HUDEP-2 (cell line): ENCODE measurements around the gene ZP2.
"Not testable (repeated sequence)": the region's sequence is repeated elsewhere in the genome, so short reads cannot be mapped to it uniquely, and the experiment has no call there.

ENCODE experiments used
- DNase-seq, 76 experiments: peaks; one replicate each; lab custom pipeline; 2025; ENCODE audit not compliant: unreplicated experiment in 76 of 76; lab: John Stamatoyannopoulos, UW

ZP2 gene

GRCh38 chr16:21218153-21218552 lies 6.8 kb upstream of the ZP2 start:
- DNase-seq: no peak

GRCh38 chr16:21217121-21217520 lies 5.7 kb upstream of the ZP2 start:
- no peak for DNase-seq

GRCh38 chr16:21214086-21214485 lies 2.7 kb upstream of the ZP2 start:
- DNase-seq: no peak

- no peak for DNase-seq
Measured at GRCh38 chr16:21208446-21209230, 2.7 kb downstream of the ZP2 start.

GRCh38 chr16:21206550-21206949 lies 4.8 kb downstream of the ZP2 start:
- no peak for DNase-seq

GRCh38 chr16:21205303-21205702 lies 6.1 kb downstream of the ZP2 start:
- DNase-seq: no peak

- no peak for DNase-seq
Measured at GRCh38 chr16:21203155-21203797, 8.1 kb downstream of the ZP2 start.

- DNase-seq: no peak
Measured at GRCh38 chr16:21199607-21200218, 11.7 kb downstream of the ZP2 start.

GRCh38 chr16:21197621-21198020 lies 13.8 kb downstream of the ZP2 start:
- DNase-seq: no peak

- no peak for DNase-seq
Measured at GRCh38 chr16:21197112-21197511, 14.3 kb downstream of the ZP2 start.

GRCh38 chr16:21195330-21195729 lies 16.0 kb downstream of the ZP2 start:
- not testable (repeated sequence) for DNase-seq

- no peak for DNase-seq
Measured at GRCh38 chr16:21194771-21195301, 16.5 kb downstream of the ZP2 start.

GRCh38 chr16:21192991-21193390 lies 18.4 kb downstream of the ZP2 start:
- no peak for DNase-seq

GRCh38 chr16:21190599-21190998 lies 20.8 kb downstream of the ZP2 start:
- DNase-seq: no peak

GRCh38 chr16:21190013-21190412 lies 21.4 kb downstream of the ZP2 start:
- no peak for DNase-seq

GRCh38 chr16:21189311-21189710 lies 22.1 kb downstream of the ZP2 start:
- DNase-seq: no peak

- DNase-seq: no peak
Measured at GRCh38 chr16:21186326-21186691, 25.1 kb downstream of the ZP2 start.

- no peak for DNase-seq
Measured at GRCh38 chr16:21185659-21186325, 25.6 kb downstream of the ZP2 start.

GRCh38 chr16:21184834-21185233 lies 26.5 kb downstream of the ZP2 start:
- DNase-seq: no peak

- no peak for DNase-seq
Measured at GRCh38 chr16:21183995-21184394, 27.4 kb downstream of the ZP2 start.

- DNase-seq: no peak
Measured at GRCh38 chr16:21179983-21180365, 31.4 kb downstream of the ZP2 start.
